ENCODE measurements around the gene SLC35E3. TPM values are rescaled to one million over a fixed set of nuclear protein-coding genes. Genes with fewer than 3 reads are reported as not detected.

SLC35E3 gene
- total and polyA plus RNA-seq, 2 experiments from 2014 or later: 5.5 to 13.8 TPM

- Histone ChIP-seq H3K4me2 (no peak overlapping the region), H3K36me3 (ENCODE audit: insufficient read depth) (peaks cover 76% of the 10 kb centered on the region), H3K9me2 (ENCODE audit: insufficient read depth) (no peaks in the 10 kb centered on the region), H3K27ac (ENCODE audit: low read depth) (no peak overlapping the region), H3K4me3 (no peak overlapping the region), H3K4me1 (ENCODE audit: insufficient read depth) (no peaks in the 10 kb centered on the region), H3K27me3 (ENCODE audit: insufficient read depth) (no peaks in the 10 kb centered on the region), H3F3A (replicated peaks; ENCODE audit: low read depth) (no peaks in the 10 kb centered on the region), H3K79me2 (replicated peaks; ENCODE audit: insufficient read depth) (no peaks in the 10 kb centered on the region), H4K20me1 (replicated peaks; ENCODE audit: insufficient read depth) (peaks cover 2% of the 10 kb centered on the region), H2AFZ (no peak overlapping the region)
- no peak for ATAC-seq
- H3K27ac Mint-ChIP-seq: no peak overlapping the region
- no peaks in the 10 kb centered on the region for H3K9me3 Mint-ChIP-seq
- H3K4me1 Mint-ChIP-seq: no peaks in the 10 kb centered on the region
- peaks cover 2% of the 10 kb centered on the region for H3K27me3 Mint-ChIP-seq (ENCODE audit: insufficient read depth, low read depth, poor library complexity)
- H3K36me3 Mint-ChIP-seq (ENCODE audit: low read depth): peaks cover 68% of the 10 kb centered on the region
- H3K4me3 Mint-ChIP-seq: no peak overlapping the region
- TF ChIP-seq EZH2 (IDR thresholded peaks at IDR 0.05; ENCODE audit: low read depth, unreplicated experiment) (no peak), CREB1 (CRISPR knock-in tag; IDR thresholded peaks at IDR 0.05; ENCODE audit: low read depth) (no peak), NANOG (IDR thresholded peaks at IDR 0.05; ENCODE audit: borderline replicate concordance) (no peak), ZNF114 (CRISPR knock-in tag; IDR thresholded peaks at IDR 0.05) (no peak), STAT1 (IDR thresholded peaks at IDR 0.05; ENCODE audit: unreplicated experiment) (no peak), ETS1 (IDR thresholded peaks at IDR 0.05) (no peak), ZNF331 (CRISPR knock-in tag; IDR thresholded peaks at IDR 0.05; ENCODE audit: low read depth) (no peak), ZNF462 (CRISPR knock-in tag; IDR thresholded peaks at IDR 0.05) (no peak), POLR2AphosphoS5 (IDR thresholded peaks at IDR 0.05; ENCODE audit: low read depth) (no peak), JUNB (IDR thresholded peaks at IDR 0.05; ENCODE audit: unreplicated experiment) (no peak), CTCF (conservative IDR thresholded peaks at IDR 0.05; ENCODE audit: low read depth in 2 of 2) (no peak), REST (IDR thresholded peaks at IDR 0.05; ENCODE audit: unreplicated experiment) (no peak), EZH2phosphoT487 (IDR thresholded peaks at IDR 0.05; ENCODE audit: unreplicated experiment) (no peak)
- no peak for DNase-seq (ENCODE audit: low spot score)
These were observed 46.5 kb upstream of the SLC35E3 start for GRCh38 chr12:68699486-68699885.

All from GM23338 (cell line).